ENCODE results near the gene POLH. TPM values are rescaled to one million over a fixed set of nuclear protein-coding genes. Genes with fewer than 3 reads are reported as not detected.

POLH gene
- total RNA-seq, 1 donor: 26.4 TPM

DNA sequence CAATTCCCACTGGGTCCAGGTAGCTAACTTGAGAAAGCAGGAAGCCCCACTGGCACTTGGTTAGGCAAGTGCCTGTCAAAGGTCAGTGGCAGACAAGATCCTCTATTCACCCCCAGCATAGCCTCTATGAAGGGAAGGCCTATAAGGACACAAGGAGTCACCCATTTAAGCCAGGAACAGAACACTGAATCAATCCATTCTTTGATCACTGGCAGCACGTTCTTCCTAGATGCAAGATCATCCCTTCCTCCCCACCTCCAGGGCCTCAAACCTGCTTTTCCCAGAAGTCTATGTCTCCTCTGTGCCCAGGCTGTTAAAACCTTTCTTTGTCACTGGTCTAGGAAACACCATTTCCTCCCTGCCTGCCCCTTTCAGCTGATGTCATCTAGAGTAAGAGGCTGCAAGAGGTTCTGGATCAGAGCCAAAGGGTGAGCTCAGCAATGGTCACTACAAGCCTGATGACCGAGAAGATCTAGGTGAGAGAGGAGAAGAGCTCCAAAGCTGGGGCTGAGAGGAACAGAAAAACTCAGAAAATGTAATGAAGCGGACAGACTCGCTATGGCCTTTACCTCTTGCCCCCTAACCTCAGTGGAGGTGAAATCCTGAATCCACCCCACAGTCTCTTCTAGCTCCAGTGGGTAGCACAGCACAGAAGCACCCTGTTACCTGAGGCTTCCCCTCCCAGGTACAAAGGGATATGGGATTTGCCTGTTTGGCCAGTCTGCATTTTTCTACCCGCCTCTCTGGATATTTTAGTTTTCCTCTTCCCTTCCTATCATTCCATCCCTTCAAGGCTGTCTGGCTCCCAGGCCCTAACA, 51.2 kb downstream of the POLH start:
- no peaks in the 10 kb centered on the region for H4K20me1 ChIP-seq (ENCODE audit: insufficient read depth, low read length)
- no peaks in the 10 kb centered on the region for H3K9me3 ChIP-seq (ENCODE audit: low read depth, low read length)
- H3K27ac ChIP-seq (ENCODE audit: low read depth, low read length): peak overlapping the region; percentile 88
- H3K36me3 ChIP-seq (ENCODE audit: insufficient read depth, low read length): peaks cover 43% of the 10 kb centered on the region
- TF ChIP-seq CTCF (IDR thresholded peaks at IDR 0.05; ENCODE audit: extremely low read depth, low read depth, low read length): no peak
- H3K4me1 ChIP-seq (ENCODE audit: insufficient read depth, low read length): peaks cover 23% of the 10 kb centered on the region
- peak overlapping the region; percentile 84 for H3K4me3 ChIP-seq (ENCODE audit: insufficient read depth, low read length)
- DNase-seq (ENCODE audit: insufficient read length, low spot score, missing footprints): peak; percentile 98
- peaks cover 51% of the 10 kb centered on the region for H3K79me2 ChIP-seq (ENCODE audit: insufficient read depth, low read length)
- no peaks in the 10 kb centered on the region for H3K27me3 ChIP-seq (ENCODE audit: insufficient read depth, low read length)
- H2AFZ ChIP-seq (ENCODE audit: low read length): peak overlapping the region; percentile 61
- peak overlapping the region; percentile 94 for H3K4me2 ChIP-seq (ENCODE audit: insufficient read depth, low read length)

- no peak for TF ChIP-seq CTCF (IDR thresholded peaks at IDR 0.05; ENCODE audit: extremely low read depth, low read depth, low read length)
- peaks cover 23% of the 10 kb centered on the region for H3K4me1 ChIP-seq (ENCODE audit: insufficient read depth, low read length)
- H3K4me3 ChIP-seq (ENCODE audit: insufficient read depth, low read length): peak overlapping the region; percentile 84
- peak overlapping the region; percentile 38 for H2AFZ ChIP-seq (ENCODE audit: low read length)
- no peaks in the 10 kb centered on the region for H3K9me3 ChIP-seq (ENCODE audit: low read depth, low read length)
- peaks cover 30% of the 10 kb centered on the region for H3K36me3 ChIP-seq (ENCODE audit: insufficient read depth, low read length)
- no peaks in the 10 kb centered on the region for H4K20me1 ChIP-seq (ENCODE audit: insufficient read depth, low read length)
- peaks cover 47% of the 10 kb centered on the region for H3K79me2 ChIP-seq (ENCODE audit: insufficient read depth, low read length)
- H3K4me2 ChIP-seq (ENCODE audit: insufficient read depth, low read length): peak overlapping the region; percentile 94
- peak; percentile 92 for DNase-seq (ENCODE audit: insufficient read length, low spot score, missing footprints)
- no peaks in the 10 kb centered on the region for H3K27me3 ChIP-seq (ENCODE audit: insufficient read depth, low read length)
- H3K27ac ChIP-seq (ENCODE audit: low read depth, low read length): peak overlapping the region; percentile 88
These were observed 52.6 kb downstream of the POLH start for GRCh38 chr6:43628393-43629103.

DNA sequence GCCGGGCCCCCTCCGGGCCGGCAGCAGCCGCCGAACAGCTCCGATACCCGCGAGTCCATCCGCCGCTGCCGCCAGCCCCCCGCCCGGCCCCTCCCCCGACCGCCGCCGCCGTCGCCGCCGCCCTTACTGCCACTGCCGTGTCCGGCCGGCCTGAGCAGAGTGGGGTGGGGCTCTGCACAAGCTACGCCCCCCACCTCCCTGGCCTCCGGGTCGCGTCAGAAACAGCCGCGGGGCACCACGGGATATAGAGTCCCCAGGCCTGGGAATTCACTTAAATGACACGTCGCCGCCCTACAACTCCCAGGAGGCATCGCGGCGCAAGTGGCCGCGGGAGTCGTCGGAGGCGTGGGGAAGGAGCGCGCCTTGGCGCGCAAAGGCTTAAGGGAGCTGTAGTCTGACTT, 53.1 kb downstream of the POLH start, which contains the start of gene GTPBP2:
TSS of gene GTPBP2 (minus strand) at position 161 of the 401 bp plus-strand sequence. CDS start at position 59, 102 bp downstream.
- Histone ChIP-seq H3K9me3 (ENCODE audit: low read depth, low read length) (no peaks in the 10 kb centered on the region), H3K4me3 (ENCODE audit: insufficient read depth, low read length) (peak within 1 kb of the TSS; percentile 84), H3K27me3 (ENCODE audit: insufficient read depth, low read length) (no peaks in the 10 kb centered on the region), H4K20me1 (ENCODE audit: insufficient read depth, low read length) (no peaks in the 10 kb centered on the region), H2AFZ (ENCODE audit: low read length) (peak within 1 kb of the TSS; percentile 97), H3K79me2 (ENCODE audit: insufficient read depth, low read length) (peaks cover 44% of the 10 kb centered on the region), H3K27ac (ENCODE audit: low read depth, low read length) (peak within 1 kb of the TSS; percentile 88), H3K4me1 (ENCODE audit: insufficient read depth, low read length) (peaks cover 23% of the 10 kb centered on the region), H3K4me2 (ENCODE audit: insufficient read depth, low read length) (peak within 1 kb of the TSS; percentile 96), H3K36me3 (ENCODE audit: insufficient read depth, low read length) (peaks cover 25% of the 10 kb centered on the region)
- no peak for TF ChIP-seq CTCF (IDR thresholded peaks at IDR 0.05; ENCODE audit: extremely low read depth, low read depth, low read length)
- DNase-seq (ENCODE audit: insufficient read length, low spot score, missing footprints): peak; percentile 98

Measured in osteoblast (primary cell).